Epithelial cell of esophagus (primary cell): ENCODE measurements around the gene TSHZ2.

Experiments used
- DNase-seq: peaks from one replicate; pipeline ENCODE4 v3.0.0; 2010; ENCODE audit warnings: low read depth
- H3K4me3 ChIP-seq: 2 replicates; pipeline ENCODE4 v1.5.1; 2011; ENCODE audit warnings: mild to moderate bottlenecking, low read length, control low read depth
- CTCF ChIP-seq: IDR thresholded peaks from 2 replicates; pipeline ENCODE4 v1.5.1; 2011; ENCODE audit warnings: low read depth, mild to moderate bottlenecking, low read length, control low read depth, inconsistent platforms; ENCODE audit not compliant: insufficient read depth; ENCODE audit errors: missing control alignments

The TSHZ2 gene

GRCh38 chr20:52945862-52946522 is 26.2 kb upstream of the TSHZ2 start:
- peak; percentile 87 for DNase-seq
- no peak for TF ChIP-seq CTCF
- H3K4me3 ChIP-seq = no peak overlapping the region

GRCh38 chr20:52948491-52948890 is 23.7 kb upstream of the TSHZ2 start:
- no peak for TF ChIP-seq CTCF
- no peak overlapping the region for H3K4me3 ChIP-seq
- DNase-seq = peak; percentile 51

- DNase-seq = no peak
- H3K4me3 ChIP-seq = no peak overlapping the region
- TF ChIP-seq CTCF = no peak
These were observed 19.1 kb upstream of the TSHZ2 start for GRCh38 chr20:52953020-52953419.

- no peak for DNase-seq
- TF ChIP-seq CTCF = no peak
- no peak overlapping the region for H3K4me3 ChIP-seq
These were observed 17.3 kb upstream of the TSHZ2 start for GRCh38 chr20:52954849-52955248.

GRCh38 chr20:52958211-52958610 is 13.9 kb upstream of the TSHZ2 start:
- H3K4me3 ChIP-seq = no peak overlapping the region
- no peak for DNase-seq
- TF ChIP-seq CTCF = no peak

GRCh38 chr20:52959125-52959524 is 13.0 kb upstream of the TSHZ2 start:
- TF ChIP-seq CTCF = peak; percentile 35
- DNase-seq = peak; percentile 47
- H3K4me3 ChIP-seq = no peak overlapping the region

- H3K4me3 ChIP-seq = no peak overlapping the region
- DNase-seq = no peak
- no peak for TF ChIP-seq CTCF
These were observed 10.0 kb upstream of the TSHZ2 start for GRCh38 chr20:52962183-52962582.
